HL-60 (cell line): Measurements from ENCODE around the gene LRRC4C.

ENCODE experiments used
- DNase-seq, 2 experiments: peaks; one replicate each; pipeline ENCODE4 v3.0.0-alpha.2; 2010 to 2020; ENCODE audit warnings: low read depth in 1 of 2, low spot score in 1 of 2
- H3K27ac ChIP-seq: fragments of 250-450 bp; sonication (Bioruptor Pico); replicated peaks from 2 replicates; pipeline ENCODE4 v1.5.1; 2020; ENCODE audit warnings: mild to moderate bottlenecking, moderate library complexity
- H3K27me3 ChIP-seq: fragments of 250-450 bp; sonication (Bioruptor Pico); 2 replicates; pipeline ENCODE4 v1.5.1; 2021; ENCODE audit warnings: mild to moderate bottlenecking, moderate library complexity; ENCODE audit not compliant: insufficient read depth, poor library complexity, severe bottlenecking
- H3K4me3 ChIP-seq: replicated peaks from 2 replicates; pipeline ENCODE4 v1.5.1; 2011; ENCODE audit warnings: mild to moderate bottlenecking, control low read depth, low read length; ENCODE audit not compliant: insufficient read depth
- GABPA ChIP-seq: IDR thresholded peaks from 2 replicates; pipeline ENCODE4 v1.6.1; 2012; ENCODE audit warnings: low read depth
- POLR2AphosphoS5 ChIP-seq: IDR thresholded peaks from 2 replicates; pipeline ENCODE4 v1.6.1; 2012; ENCODE audit warnings: low read depth
- SPI1 ChIP-seq: IDR thresholded peaks from 2 replicates; pipeline ENCODE4 v1.6.1; 2012; ENCODE audit warnings: low read depth, mild to moderate bottlenecking, borderline replicate concordance
- TF ChIP-seq, protein P1 (sequence below): IDR thresholded peaks from one replicate; pipeline ENCODE4 v1.5.1; 2011; ENCODE audit warnings: low read length, control low read depth, inconsistent platforms; ENCODE audit not compliant: insufficient read depth
- TF ChIP-seq, protein P2 (sequence below): IDR thresholded peaks from 2 replicates; pipeline ENCODE4 v1.6.1; 2012; ENCODE audit warnings: low read depth; ENCODE audit not compliant: insufficient replicate concordance

The LRRC4C gene

DNA sequence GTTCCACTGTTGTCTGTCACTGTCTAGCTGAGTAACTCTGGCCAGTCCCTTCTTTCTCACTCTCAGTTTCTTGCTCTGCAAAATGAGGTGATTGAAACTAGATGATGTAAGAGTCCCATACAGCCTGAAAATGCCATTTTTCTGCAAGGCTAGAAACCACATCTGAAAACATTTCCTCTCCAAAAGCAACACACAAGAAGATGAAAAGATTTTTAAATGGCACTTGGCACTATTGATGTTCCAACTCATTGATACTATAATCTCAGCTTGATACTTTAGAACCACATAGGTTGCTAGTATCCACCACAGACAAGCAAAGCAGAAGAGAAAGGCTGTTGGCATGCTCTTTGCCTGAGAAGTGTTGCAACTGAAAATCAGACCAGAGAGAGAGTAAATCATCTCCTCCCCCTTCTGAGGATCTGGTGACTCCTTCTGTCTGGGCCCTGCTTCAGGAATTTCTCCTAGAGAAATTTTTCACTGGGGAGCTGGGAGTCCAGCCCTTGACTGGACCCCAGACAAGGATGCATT is 1217.9 kb downstream of the LRRC4C start:
- Histone ChIP-seq H3K4me3 (no peak overlapping the region), H3K27ac (no peak overlapping the region), H3K27me3 (no peaks in the 10 kb centered on the region)
- TF ChIP-seq, protein P1, sequence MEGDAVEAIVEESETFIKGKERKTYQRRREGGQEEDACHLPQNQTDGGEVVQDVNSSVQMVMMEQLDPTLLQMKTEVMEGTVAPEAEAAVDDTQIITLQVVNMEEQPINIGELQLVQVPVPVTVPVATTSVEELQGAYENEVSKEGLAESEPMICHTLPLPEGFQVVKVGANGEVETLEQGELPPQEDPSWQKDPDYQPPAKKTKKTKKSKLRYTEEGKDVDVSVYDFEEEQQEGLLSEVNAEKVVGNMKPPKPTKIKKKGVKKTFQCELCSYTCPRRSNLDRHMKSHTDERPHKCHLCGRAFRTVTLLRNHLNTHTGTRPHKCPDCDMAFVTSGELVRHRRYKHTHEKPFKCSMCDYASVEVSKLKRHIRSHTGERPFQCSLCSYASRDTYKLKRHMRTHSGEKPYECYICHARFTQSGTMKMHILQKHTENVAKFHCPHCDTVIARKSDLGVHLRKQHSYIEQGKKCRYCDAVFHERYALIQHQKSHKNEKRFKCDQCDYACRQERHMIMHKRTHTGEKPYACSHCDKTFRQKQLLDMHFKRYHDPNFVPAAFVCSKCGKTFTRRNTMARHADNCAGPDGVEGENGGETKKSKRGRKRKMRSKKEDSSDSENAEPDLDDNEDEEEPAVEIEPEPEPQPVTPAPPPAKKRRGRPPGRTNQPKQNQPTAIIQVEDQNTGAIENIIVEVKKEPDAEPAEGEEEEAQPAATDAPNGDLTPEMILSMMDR: no peak
- no peak for TF ChIP-seq SPI1
- DNase-seq: no peak

GRCh38 chr11:40240284-40240683 is 1219.2 kb downstream of the LRRC4C start:
- no peaks in the 10 kb centered on the region for H3K27me3 ChIP-seq
- no peak for DNase-seq
- TF ChIP-seq GABPA: no peak
- TF ChIP-seq SPI1: no peak
- TF ChIP-seq, protein P1: no peak
- no peak for TF ChIP-seq POLR2AphosphoS5
- TF ChIP-seq, protein P2, sequence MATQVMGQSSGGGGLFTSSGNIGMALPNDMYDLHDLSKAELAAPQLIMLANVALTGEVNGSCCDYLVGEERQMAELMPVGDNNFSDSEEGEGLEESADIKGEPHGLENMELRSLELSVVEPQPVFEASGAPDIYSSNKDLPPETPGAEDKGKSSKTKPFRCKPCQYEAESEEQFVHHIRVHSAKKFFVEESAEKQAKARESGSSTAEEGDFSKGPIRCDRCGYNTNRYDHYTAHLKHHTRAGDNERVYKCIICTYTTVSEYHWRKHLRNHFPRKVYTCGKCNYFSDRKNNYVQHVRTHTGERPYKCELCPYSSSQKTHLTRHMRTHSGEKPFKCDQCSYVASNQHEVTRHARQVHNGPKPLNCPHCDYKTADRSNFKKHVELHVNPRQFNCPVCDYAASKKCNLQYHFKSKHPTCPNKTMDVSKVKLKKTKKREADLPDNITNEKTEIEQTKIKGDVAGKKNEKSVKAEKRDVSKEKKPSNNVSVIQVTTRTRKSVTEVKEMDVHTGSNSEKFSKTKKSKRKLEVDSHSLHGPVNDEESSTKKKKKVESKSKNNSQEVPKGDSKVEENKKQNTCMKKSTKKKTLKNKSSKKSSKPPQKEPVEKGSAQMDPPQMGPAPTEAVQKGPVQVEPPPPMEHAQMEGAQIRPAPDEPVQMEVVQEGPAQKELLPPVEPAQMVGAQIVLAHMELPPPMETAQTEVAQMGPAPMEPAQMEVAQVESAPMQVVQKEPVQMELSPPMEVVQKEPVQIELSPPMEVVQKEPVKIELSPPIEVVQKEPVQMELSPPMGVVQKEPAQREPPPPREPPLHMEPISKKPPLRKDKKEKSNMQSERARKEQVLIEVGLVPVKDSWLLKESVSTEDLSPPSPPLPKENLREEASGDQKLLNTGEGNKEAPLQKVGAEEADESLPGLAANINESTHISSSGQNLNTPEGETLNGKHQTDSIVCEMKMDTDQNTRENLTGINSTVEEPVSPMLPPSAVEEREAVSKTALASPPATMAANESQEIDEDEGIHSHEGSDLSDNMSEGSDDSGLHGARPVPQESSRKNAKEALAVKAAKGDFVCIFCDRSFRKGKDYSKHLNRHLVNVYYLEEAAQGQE: no peak
- no peak overlapping the region for H3K27ac ChIP-seq
- no peak overlapping the region for H3K4me3 ChIP-seq

- DNase-seq: no peak
- Histone ChIP-seq H3K4me3 (no peak overlapping the region), H3K27ac (no peak overlapping the region), H3K27me3 (no peaks in the 10 kb centered on the region)
- TF ChIP-seq GABPA (no peak), POLR2AphosphoS5 (no peak), SPI1 (no peak)
- TF ChIP-seq, protein P1: no peak
- TF ChIP-seq, protein P2: no peak
Measured at GRCh38 chr11:40236526-40236925, 1222.9 kb downstream of the LRRC4C start.

- no peak overlapping the region for H3K27ac ChIP-seq
- TF ChIP-seq GABPA: no peak
- TF ChIP-seq, protein P2: no peak
- TF ChIP-seq, protein P1: no peak
- TF ChIP-seq POLR2AphosphoS5: no peak
- no peak for TF ChIP-seq SPI1
Measured at GRCh38 chr11:40235841-40236240, 1223.6 kb downstream of the LRRC4C start.

More at GRCh38 chr11:40235841-40236240, 1223.6 kb downstream of the LRRC4C start:
- Histone ChIP-seq H3K27me3 (no peaks in the 10 kb centered on the region), H3K4me3 (no peak overlapping the region)
- DNase-seq: no peak
